RWPE1 (cell line): ENCODE measurements around the gene FOXP1.

Source experiments
- CTCF ChIA-PET: fragments of 350-600 bp; sonication (Branson Sonifier 250); formaldehyde crosslinking; extraction: SDS; loops from one replicate; lab custom pipeline; 2021; lab: Yijun Ruan, JAX
- POLR2A ChIA-PET: fragments of 400-600 bp; formaldehyde crosslinking; extraction: SDS; loops from one replicate; lab custom pipeline; 2020; ENCODE audit warnings: antibody characterized with exemption; ENCODE audit not compliant: low non-redundant PET; lab: Yijun Ruan, JAX
- DNase-seq: peaks from one replicate; pipeline ENCODE4 v3.0.0; 2012; ENCODE audit warnings: low spot score
- H3K27ac ChIP-seq: fragments of 450-650 bp; 2 replicates; pipeline ENCODE4 v1.5.1; 2017
- TF ChIP-seq, protein P1 (sequence below): fragments of 450-650 bp; conservative IDR thresholded peaks from 2 replicates; pipeline ENCODE4 v1.5.1; 2017; ENCODE audit warnings: low read depth, mild to moderate bottlenecking

FOXP1 gene

DNA sequence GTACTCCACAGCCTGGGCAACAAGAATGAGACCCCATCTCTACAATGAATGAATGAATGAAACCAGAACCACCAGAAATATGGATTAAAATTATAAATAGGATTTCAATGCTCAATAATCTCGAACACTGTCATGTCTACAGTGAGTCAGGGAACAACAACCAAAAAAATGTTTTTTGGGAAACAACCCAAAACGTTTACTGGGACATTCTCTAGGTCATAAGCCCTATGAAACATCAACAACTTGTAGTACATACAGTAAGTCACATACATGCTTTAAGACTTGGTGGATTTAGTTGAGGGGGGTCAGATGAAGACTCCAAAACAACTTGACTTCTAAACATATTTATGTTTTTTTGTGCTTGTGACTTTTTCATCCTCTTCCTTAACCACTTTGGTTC, 511.2 kb downstream of the FOXP1 start:
- ChIA-PET CTCF (no interaction called here), POLR2A (no interaction called here)
- no peak for DNase-seq
- peak overlapping the region; percentile 56; the same call in 1 of the 2 replicates for H3K27ac ChIP-seq
- TF ChIP-seq, protein P1, sequence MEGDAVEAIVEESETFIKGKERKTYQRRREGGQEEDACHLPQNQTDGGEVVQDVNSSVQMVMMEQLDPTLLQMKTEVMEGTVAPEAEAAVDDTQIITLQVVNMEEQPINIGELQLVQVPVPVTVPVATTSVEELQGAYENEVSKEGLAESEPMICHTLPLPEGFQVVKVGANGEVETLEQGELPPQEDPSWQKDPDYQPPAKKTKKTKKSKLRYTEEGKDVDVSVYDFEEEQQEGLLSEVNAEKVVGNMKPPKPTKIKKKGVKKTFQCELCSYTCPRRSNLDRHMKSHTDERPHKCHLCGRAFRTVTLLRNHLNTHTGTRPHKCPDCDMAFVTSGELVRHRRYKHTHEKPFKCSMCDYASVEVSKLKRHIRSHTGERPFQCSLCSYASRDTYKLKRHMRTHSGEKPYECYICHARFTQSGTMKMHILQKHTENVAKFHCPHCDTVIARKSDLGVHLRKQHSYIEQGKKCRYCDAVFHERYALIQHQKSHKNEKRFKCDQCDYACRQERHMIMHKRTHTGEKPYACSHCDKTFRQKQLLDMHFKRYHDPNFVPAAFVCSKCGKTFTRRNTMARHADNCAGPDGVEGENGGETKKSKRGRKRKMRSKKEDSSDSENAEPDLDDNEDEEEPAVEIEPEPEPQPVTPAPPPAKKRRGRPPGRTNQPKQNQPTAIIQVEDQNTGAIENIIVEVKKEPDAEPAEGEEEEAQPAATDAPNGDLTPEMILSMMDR = no peak

DNA sequence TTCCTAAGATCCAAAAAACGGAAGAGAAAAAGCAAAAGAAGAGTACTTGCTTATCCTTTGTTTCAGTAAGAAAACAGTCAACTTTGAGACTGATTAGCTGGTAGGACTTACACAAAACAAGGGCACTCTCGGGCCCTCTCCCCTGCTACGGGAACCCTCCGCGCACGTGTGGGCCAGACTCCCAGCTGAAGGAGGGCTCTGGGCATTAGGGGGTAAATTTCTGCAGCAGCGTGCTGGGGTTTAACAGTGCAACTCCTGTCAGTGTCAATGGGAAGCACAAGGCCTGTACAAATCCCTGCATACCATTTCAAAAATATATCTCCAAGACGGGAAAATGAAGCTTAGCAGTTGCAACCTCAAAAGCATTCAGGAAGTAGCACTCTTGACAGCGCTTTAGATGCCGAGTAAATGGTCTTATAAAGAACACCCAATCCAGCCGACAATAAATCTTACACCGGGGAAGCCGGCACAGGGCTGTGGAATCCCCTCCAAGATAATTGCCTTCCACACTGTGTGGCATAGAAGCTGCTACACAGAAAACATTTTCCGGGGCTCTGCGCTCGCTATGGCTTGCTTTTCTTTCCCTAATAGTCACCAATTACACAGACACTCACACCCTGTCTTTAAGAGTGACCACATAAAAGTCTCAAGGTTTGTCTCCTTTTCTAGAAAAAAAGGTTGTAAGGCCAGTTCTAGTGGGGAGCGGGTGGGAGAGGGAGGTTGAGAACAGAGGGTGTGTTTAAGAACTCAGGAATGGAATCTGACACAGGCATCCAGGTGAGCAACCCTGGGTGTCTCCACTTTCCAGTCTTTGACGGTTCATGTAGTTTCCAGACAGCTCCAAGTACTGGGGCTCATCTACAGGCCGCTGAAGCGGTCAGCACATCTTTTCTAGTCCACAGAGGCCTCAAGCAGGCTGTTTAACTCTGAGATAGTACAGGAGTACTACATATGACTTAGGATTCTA, 512.7 kb downstream of the FOXP1 start:
- no peak for DNase-seq
- ChIA-PET POLR2A (no interaction called here), CTCF (no interaction called here)
- peak overlapping the region; percentile 56 for H3K27ac ChIP-seq
- TF ChIP-seq, protein P1 = no peak

GRCh38 chr3:71069797-71070196, 513.7 kb downstream of the FOXP1 start:
- TF ChIP-seq, protein P1 = peak; percentile 70
- ChIA-PET POLR2A (no interaction called here), CTCF (interaction anchor here (0.6 to 1.3 kb wide), 4 partner anchors 16 to 516 kb away, joined by 3 to 6 read pairs (median 4); no protein-coding TSS in a partner anchor)
- peak overlapping the region; percentile 45; the same call in 1 of the 2 replicates for H3K27ac ChIP-seq
- peak; percentile 87 for DNase-seq

DNA sequence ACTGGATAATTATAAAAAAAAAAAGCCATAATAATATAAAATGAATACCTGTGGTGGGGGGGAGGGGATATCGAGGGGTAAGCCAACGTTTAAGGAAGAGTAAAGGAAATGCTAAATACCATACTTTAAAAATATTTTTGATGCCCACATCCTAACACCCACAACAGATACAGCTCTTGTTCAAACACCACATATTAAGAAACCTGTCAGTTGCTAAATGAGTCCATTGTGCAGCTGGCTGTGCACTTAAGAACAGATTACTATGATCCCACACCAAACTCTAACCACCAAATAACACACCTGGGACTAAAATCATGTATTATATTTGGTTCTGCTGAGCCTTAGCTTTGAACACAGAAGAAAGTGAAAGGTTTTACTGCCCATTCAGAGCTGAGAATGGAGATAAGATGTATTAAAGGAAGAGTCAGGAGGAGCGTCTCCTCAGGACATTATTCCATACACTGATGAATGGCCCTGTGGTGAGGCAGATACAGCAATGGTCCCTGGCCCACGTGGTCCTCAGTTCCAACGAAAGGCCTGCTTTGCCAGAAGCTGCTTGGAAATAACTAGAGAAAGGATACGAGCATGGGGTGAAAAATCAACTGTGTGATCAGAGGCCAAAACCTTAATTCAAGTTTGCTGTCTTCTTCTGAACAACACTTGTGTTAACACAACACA, 515.4 kb downstream of the FOXP1 start:
- no peak overlapping the region for H3K27ac ChIP-seq
- no peak for DNase-seq
- TF ChIP-seq, protein P1 = no peak
- ChIA-PET POLR2A (no interaction called here), CTCF (interaction anchor here (1.3 kb wide), 1 partner anchor 18 kb away, joined by 6 read pairs; no protein-coding TSS in a partner anchor)

GRCh38 chr3:71066849-71067261, 516.7 kb downstream of the FOXP1 start:
- DNase-seq = no peak
- CTCF ChIA-PET = no interaction called here
- POLR2A ChIA-PET = no interaction called here
- TF ChIP-seq, protein P1 = no peak
- peak overlapping the region; percentile 67 for H3K27ac ChIP-seq

- DNase-seq = no peak
- H3K27ac ChIP-seq = no peak overlapping the region
- POLR2A ChIA-PET = no interaction called here
- CTCF ChIA-PET = no interaction called here
- TF ChIP-seq, protein P1 = no peak
Observed at GRCh38 chr3:71066356-71066755, 517.2 kb downstream of the FOXP1 start.
